ENCODE results near the gene S100B.
"Not testable (repeated sequence)": the region's sequence is repeated elsewhere in the genome, so short reads cannot be mapped to it uniquely, and the experiment has no call there.

S100B gene

DNA sequence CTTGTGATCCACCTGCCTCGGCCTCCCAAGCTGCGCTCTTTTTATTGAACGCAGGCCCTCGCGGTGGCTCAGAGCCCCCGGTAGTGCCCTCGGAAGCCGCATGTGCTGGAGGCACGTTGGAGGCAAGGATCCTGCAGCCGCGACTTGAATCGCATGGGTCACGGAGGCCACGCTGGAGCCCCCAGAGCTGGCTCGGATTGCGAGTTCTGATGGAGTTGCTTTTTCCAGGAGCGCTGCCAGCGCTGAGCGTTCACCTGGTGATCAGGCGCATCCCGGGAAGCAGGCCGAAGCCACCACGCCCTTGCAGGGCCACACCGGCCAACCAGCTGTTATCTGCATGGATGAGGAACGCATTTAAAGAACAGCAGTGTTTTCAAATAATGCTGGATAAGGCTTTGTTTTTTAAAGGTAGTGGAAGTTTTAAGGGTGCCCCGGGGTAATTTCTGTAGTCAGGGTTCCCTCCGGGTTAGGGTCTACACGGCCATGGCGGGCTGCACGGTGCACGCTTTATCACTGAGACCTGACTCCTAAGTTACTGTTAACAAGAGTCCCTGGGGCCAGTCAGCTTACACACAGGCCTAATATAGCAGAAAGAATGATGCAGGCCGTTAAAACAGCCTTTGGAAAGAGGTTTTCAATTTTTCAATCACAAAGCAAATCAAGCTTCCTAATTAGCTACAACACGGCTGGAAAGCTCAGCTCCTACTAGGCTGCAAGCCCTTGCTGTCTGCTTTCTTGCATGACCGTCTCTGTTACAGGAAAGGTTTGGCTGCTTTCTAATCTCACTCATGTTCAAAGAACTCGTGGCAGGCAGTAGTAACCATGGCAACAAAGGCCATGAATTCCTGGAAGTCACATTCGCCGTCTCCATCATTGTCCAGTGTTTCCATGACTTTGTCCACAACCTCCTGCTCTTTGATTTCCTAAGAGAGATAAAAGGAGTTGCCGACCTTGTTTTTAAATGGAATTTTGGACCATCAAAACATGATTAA, 6.0 kb downstream of the S100B start:
- DNase-seq: peak; percentile 88

GRCh38 chr21:46597896-46598343, 7.0 kb downstream of the S100B start:
- no peak for DNase-seq

DNA sequence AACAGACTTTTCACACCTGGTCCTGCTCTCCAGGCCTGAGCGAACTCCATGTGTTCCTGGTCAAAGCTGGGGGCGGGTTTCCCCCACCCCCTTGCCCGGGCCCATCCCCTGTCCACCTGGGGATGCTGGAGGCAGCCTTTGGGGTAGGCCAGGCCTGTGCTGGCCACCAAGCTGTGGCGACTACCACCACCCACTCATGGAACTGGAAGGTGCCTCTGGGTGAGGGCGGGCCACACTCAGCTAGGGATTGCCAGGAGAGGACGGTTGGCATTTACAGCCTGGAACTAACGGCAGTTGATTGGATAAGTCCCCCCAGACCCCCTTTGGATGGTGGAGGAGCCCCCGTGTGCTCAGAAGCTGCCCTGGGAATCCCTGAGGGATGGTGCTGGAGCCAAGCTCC, 7.9 kb downstream of the S100B start:
- DNase-seq: no peak

DNA sequence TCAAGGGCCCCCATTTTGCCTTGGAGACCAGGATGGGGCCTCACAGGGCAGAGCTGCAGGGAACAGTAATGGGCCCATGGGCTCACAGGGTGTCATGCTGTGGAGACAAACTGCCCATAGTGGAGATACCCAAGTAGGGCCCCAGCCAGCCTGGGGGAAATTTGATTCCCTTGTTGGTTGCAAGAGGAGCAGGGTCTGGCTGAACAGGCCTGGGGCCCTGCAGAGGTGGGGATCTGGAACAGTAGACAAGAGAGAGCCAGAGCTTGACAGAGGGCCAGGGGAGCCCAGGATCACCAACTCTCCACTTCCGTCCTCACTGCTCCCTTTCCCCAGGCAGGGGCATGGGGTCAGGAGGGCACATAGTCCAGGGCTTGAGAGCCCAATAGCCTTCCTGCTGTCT, 8.7 kb downstream of the S100B start:
- no peak for DNase-seq

DNA sequence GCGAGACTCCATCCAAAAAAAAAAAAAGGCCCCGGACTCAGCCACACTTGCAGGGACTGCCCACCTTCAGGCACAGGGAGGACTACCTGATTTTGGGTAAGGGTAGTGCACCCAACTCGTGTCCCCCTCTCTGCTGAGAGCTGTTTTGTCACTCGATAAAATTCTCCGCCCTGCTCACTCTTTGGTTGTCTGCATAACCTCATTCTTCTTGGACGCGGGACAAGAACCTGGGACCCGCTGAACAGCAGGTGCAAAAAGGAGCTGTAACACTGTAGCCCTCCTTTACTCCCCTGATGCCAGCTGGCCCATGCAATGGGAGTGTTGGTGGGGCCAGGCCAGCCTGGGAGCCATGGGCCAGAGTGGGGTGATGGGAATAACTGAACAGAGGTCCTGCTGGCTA, 10.6 kb downstream of the S100B start:
- no peak for DNase-seq

GRCh38 chr21:46585191-46585953, 19.5 kb downstream of the S100B start:
- DNase-seq: no peak

GRCh38 chr21:46581780-46582307, 23.0 kb downstream of the S100B start:
- DNase-seq: no peak

GRCh38 chr21:46579394-46579793, 25.5 kb downstream of the S100B start:
- not testable (repeated sequence) for DNase-seq

- not testable (repeated sequence) for DNase-seq
These were observed 27.1 kb downstream of the S100B start for GRCh38 chr21:46577786-46578185.

DNA sequence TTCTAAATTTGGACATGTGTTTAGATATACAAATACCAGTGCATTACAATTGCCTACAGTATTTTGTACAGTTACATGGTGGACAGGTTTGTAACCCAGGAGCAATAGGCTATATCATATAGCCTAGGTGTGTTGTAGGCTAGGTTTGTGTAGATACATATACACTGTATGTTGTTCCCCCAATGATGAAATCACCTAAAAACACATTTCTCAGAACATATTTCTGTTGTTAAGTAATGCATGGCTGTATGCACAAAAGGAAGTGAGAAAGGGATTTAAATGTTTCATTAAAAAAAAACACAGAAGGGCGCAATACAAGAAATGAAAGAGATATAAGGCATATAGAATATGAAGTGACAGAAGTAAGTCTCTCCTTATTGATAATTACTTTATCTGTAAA, 32.0 kb downstream of the S100B start:
- DNase-seq: no peak

- DNase-seq: no peak
These were observed 34.3 kb downstream of the S100B start for GRCh38 chr21:46570631-46571030.

DNA sequence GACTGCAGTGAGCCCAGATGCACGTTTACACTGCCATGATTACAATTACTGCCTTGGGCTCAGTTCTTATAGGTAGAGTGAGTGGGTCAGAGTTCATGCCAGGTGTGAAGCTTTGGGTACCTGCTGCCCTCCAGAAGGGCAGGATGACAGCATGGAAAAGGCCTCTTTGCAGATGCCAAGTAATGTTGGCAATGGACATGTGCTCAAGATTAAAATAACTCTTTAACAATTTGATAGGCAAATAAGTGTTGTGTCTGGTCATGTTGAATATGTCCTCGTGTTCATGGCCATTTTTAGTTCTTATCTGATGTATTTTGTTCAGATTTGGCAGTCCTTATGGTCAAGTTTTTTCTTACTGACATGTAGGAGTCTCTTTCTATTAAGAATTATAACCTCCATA, 34.8 kb downstream of the S100B start:
- no peak for DNase-seq

GRCh38 chr21:46569081-46569480, 35.8 kb downstream of the S100B start:
- DNase-seq: peak; percentile 59

GRCh38 chr21:46568562-46568961, 36.3 kb downstream of the S100B start:
- DNase-seq: no peak

GRCh38 chr21:46567348-46567747, 37.5 kb downstream of the S100B start:
- no peak for DNase-seq

DNA sequence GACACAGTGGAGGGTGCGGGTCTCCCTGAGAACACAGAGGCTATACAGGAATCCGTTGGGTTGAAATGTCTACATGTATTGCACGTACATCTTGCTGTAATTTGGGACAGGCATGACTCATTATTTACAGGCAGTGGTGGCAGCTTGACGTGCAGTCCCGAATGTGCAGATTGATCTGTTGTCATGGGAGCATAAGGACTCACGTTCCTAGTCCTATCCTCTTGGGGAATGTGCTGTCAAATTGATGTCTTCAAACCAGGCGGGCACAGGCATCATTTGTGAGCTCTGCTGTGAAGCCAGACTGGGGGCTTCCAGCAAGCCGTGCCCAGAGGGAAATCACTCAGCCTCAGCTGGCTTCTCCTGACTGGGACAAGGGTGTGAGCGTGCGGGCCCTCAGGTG, 40.5 kb downstream of the S100B start:
- DNase-seq: peak; percentile 68

- no peak for DNase-seq
These were observed 41.8 kb downstream of the S100B start for GRCh38 chr21:46562964-46563607.

DNA sequence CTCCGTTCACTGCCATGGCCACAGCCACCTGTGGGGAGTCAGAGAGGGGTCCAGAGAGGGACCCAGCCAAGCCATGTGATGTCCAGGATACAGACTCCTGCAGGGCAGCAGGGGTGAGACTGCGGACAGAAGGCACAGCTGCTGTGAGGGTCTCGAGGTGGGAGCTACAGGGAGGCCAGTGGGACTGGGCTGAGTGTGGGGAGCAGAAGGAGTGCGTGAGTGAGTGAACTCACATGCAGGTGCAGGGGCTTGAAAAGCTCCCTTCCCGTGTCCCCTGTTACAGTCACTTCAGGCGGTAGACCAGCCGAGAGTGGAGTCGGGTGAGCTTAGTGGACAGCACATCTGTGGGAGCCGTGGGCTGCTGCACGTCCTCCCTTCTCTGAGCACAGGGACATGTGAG, 42.4 kb downstream of the S100B start:
- DNase-seq: no peak

DNA sequence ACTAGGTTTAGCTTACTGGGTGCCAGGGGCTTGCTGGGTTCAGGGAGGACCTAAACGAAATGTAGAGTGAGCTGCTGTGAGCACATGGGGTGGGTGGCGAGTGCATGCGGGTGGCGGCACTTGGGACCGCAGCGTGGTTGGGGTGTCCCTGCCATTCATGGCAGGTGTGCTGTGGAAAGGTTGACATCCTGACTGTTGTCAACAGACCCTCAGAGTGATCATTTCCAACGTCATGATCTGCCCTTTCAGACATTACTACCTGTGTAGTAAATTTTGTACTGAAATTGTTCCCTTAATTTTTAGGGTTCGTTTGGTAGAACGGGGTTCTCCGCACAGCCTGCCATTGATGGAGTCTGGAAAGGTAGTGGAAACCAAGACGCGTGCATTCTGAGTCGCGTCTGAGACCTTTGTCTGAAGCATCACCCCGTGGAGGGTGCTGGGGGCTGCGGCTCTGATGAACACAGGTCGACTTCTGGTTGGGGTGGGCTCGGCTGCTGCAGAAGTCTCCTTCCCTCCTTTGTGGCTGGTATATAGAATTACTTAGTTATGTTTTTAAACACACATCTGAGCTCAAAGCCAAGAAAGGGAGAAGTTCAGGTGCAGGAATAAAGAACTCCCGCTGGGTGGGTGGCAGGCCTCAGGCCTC, 43.3 kb downstream of the S100B start:
- no peak for DNase-seq

GRCh38 chr21:46560568-46561444, 44.1 kb downstream of the S100B start:
- no peak for DNase-seq

- DNase-seq: no peak
These were observed 45.4 kb downstream of the S100B start for GRCh38 chr21:46559291-46559983.
